Hepatocyte (in vitro differentiated cells): ENCODE data around the gene FBXL12. TPM values are rescaled to one million over a fixed set of nuclear protein-coding genes. Genes with fewer than 3 reads are reported as not detected.
A peak's percentile ranks its signal among the peaks of the same experiment; 100 is the strongest.

ENCODE experiments used
- DNase-seq: peaks from one replicate; pipeline ENCODE4 v3.0.0-alpha.2; 2016; ENCODE audit warnings: low spot score
- H2AFZ ChIP-seq: fragments of 200-600 bp; sonication (generic); 2 replicates; pipeline ENCODE4 v1.6.0; 2016; ENCODE audit warnings: antibody characterized with exemption, mild to moderate bottlenecking
- H3K27ac ChIP-seq: fragments of 200-600 bp; sonication (generic); 2 replicates; pipeline ENCODE4 v1.5.1; 2016; ENCODE audit warnings: mild to moderate bottlenecking
- H3K27me3 ChIP-seq: fragments of 200-600 bp; sonication (generic); 2 replicates; pipeline ENCODE4 v1.6.1; 2016
- H3K36me3 ChIP-seq: fragments of 200-600 bp; sonication (generic); replicated peaks from 2 replicates; pipeline ENCODE4 v1.5.1; 2016; ENCODE audit warnings: low read depth; ENCODE audit not compliant: insufficient read depth
- H3K4me1 ChIP-seq: fragments of 200-600 bp; sonication (generic); 2 replicates; pipeline ENCODE4 v1.5.1; 2016; ENCODE audit warnings: mild to moderate bottlenecking, moderate library complexity; ENCODE audit not compliant: insufficient read depth
- H3K4me2 ChIP-seq: fragments of 200-600 bp; sonication (generic); 2 replicates; pipeline ENCODE4 v1.6.0; 2016
- H3K4me3 ChIP-seq: fragments of 200-600 bp; sonication (generic); 2 replicates; pipeline ENCODE4 v1.5.1; 2016; ENCODE audit warnings: mild to moderate bottlenecking
- H3K79me2 ChIP-seq: fragments of 200-600 bp; sonication (generic); 2 replicates; pipeline ENCODE4 v1.6.0; 2017; ENCODE audit warnings: mild to moderate bottlenecking
- H3K9me2 ChIP-seq: fragments of 200-600 bp; sonication (generic); replicated peaks from 2 replicates; pipeline ENCODE4 v1.6.0; 2017; ENCODE audit warnings: mild to moderate bottlenecking; ENCODE audit not compliant: insufficient read depth
- H3K9me3 ChIP-seq: fragments of 200-600 bp; sonication (generic); 2 replicates; pipeline ENCODE4 v1.5.1; 2016; ENCODE audit warnings: low read depth, mild to moderate bottlenecking
- H4K20me1 ChIP-seq: fragments of 200-600 bp; sonication (generic); 2 replicates; pipeline ENCODE4 v1.6.0; 2016; ENCODE audit warnings: mild to moderate bottlenecking; ENCODE audit not compliant: insufficient read depth, poor library complexity, severe bottlenecking
- EZH2 ChIP-seq: fragments of 200-600 bp; sonication (generic); IDR thresholded peaks from 2 replicates; pipeline ENCODE4 v1.6.1; 2016; ENCODE audit warnings: antibody characterized with exemption, mild to moderate bottlenecking, borderline replicate concordance
- EZH2phosphoT487 ChIP-seq: fragments of 200-600 bp; sonication (generic); IDR thresholded peaks from one replicate; pipeline ENCODE4 v1.6.1; 2018; ENCODE audit warnings: antibody characterized with exemption, mild to moderate bottlenecking, low read depth, moderate library complexity; ENCODE audit not compliant: unreplicated experiment, severe bottlenecking
- WGBS: methylation state at CpG from one replicate; pipeline ENCODE4 v1.1.6; 2016; ENCODE audit warnings: low lambda C conversion rate; ENCODE audit errors: missing lambda C conversion rate; 5-methylcytosine and 5-hydroxymethylcytosine counted together
- polyA plus RNA-seq: library from polyadenylated mRNA; unstranded; fragments of >200 nt; fragmentation: Nextera tagmentation; extraction: Ambion mirVana; gene quantifications from 2 replicates; pipeline ENCODE4 v1.2.1, GENCODE V29; 2016
- total RNA-seq: library from RNA; depleted of rRNA; stranded (reverse); fragments of >200 nt; gene quantifications from 2 replicates; pipeline ENCODE4 v1.2.3, GENCODE V29; 2014
- TF ChIP-seq, protein P1 (sequence below): fragments of 200-600 bp; sonication (generic); IDR thresholded peaks from 2 replicates; pipeline ENCODE4 v1.5.1; 2016; ENCODE audit warnings: antibody characterized with exemption, mild to moderate bottlenecking; ENCODE audit not compliant: poor library complexity

Gene FBXL12, protein sequence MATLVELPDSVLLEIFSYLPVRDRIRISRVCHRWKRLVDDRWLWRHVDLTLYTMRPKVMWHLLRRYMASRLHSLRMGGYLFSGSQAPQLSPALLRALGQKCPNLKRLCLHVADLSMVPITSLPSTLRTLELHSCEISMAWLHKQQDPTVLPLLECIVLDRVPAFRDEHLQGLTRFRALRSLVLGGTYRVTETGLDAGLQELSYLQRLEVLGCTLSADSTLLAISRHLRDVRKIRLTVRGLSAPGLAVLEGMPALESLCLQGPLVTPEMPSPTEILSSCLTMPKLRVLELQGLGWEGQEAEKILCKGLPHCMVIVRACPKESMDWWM
- total RNA-seq (28.1 and 33.1 TPM in 2 replicates), polyA plus RNA-seq (42.3 and 44.4 TPM in 2 replicates)

DNA sequence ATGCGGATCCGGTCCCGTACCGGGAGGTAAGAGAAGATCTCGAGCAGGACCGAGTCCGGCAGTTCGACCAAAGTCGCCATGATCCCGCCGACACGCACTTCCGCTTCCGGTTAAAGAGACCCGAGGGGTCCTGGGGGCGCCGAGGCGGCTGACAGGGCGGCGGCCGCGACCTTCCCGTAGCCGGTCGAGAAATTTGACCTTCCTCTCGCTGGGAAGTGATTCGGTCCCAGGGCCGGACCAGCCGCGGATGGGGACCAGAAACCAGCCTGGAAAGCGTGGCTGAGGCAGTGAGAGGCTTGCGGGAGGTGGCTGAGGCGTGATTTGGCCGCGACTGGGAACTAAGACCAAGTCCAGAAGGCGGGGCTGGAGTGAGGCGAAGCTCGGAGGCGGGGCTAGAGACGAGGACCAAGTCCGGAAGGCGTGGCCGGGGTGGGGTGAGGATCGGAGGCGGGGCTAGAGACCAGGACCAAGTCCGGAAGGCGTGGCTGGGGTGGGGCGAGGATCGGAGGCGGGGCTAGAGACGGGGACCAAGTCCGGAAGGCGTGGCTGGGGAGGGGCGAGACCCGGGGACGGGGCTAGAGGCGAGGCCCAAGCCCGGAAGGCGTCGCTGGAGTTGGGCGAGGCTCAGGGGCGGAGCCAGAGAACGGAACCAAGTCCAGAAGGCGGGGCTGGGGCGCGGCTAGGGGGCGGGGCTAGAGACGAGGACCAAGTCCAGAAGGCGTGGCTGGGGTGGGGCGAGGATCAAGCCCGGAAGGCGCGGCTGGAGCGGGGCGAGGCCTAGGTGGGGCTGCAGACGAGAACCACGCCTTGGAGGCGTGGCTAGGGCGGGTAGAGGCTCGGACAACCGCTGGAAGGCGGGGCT is at the start of gene FBXL12:
Gene FBXL12 (minus strand): TSS at position 346 of the 862 bp plus-strand sequence. CDS start 266 bp downstream, at position 80.
- Histone ChIP-seq H3K27ac (peak within 1 kb of the TSS; percentile 98), H3K4me2 (peak within 1 kb of the TSS; percentile 91), H3K4me3 (peak within 1 kb of the TSS; percentile 50), H3K9me2 (no peaks in the 10 kb centered on the region), H2AFZ (peak within 1 kb of the TSS; percentile 39), H4K20me1 (peaks cover 8% of the 10 kb centered on the region), H3K9me3 (no peaks in the 10 kb centered on the region), H3K4me1 (no peaks in the 10 kb centered on the region), H3K27me3 (no peaks in the 10 kb centered on the region), H3K36me3 (no peaks in the 10 kb centered on the region), H3K79me2 (peaks cover 45% of the 10 kb centered on the region)
- TF ChIP-seq EZH2phosphoT487, result no peak
- TF ChIP-seq EZH2, result no peak
- TF ChIP-seq, protein P1, sequence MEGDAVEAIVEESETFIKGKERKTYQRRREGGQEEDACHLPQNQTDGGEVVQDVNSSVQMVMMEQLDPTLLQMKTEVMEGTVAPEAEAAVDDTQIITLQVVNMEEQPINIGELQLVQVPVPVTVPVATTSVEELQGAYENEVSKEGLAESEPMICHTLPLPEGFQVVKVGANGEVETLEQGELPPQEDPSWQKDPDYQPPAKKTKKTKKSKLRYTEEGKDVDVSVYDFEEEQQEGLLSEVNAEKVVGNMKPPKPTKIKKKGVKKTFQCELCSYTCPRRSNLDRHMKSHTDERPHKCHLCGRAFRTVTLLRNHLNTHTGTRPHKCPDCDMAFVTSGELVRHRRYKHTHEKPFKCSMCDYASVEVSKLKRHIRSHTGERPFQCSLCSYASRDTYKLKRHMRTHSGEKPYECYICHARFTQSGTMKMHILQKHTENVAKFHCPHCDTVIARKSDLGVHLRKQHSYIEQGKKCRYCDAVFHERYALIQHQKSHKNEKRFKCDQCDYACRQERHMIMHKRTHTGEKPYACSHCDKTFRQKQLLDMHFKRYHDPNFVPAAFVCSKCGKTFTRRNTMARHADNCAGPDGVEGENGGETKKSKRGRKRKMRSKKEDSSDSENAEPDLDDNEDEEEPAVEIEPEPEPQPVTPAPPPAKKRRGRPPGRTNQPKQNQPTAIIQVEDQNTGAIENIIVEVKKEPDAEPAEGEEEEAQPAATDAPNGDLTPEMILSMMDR, result no peak
- peak; percentile 100 for DNase-seq
- WGBS, result under 1% methylated on average over 49 of the region's 82 CpGs

- H3K27ac ChIP-seq, result no peak overlapping the region
- no peaks in the 10 kb centered on the region for H3K27me3 ChIP-seq
These were observed 47.0 kb upstream of the FBXL12 start for GRCh38 chr19:9865732-9866501.

GRCh38 chr19:9863759-9864158 is 44.9 kb upstream of the FBXL12 start:
- no peak overlapping the region for H3K4me3 ChIP-seq
- H3K9me3 ChIP-seq, result no peaks in the 10 kb centered on the region
- no peak for TF ChIP-seq EZH2
- TF ChIP-seq, protein P1, result no peak
- TF ChIP-seq EZH2phosphoT487, result no peak
- no peak overlapping the region for H3K4me2 ChIP-seq
- H3K27me3 ChIP-seq, result no peaks in the 10 kb centered on the region
- WGBS, result 93% methylated on average over 5 of the region's 5 CpGs
- no peaks in the 10 kb centered on the region for H4K20me1 ChIP-seq
- H3K79me2 ChIP-seq, result no peaks in the 10 kb centered on the region
- H3K36me3 ChIP-seq, result no peaks in the 10 kb centered on the region
- no peak overlapping the region for H3K27ac ChIP-seq
- no peak for DNase-seq
- H3K9me2 ChIP-seq, result no peaks in the 10 kb centered on the region
- H3K4me1 ChIP-seq, result no peaks in the 10 kb centered on the region
- no peak overlapping the region for H2AFZ ChIP-seq

More at GRCh38 chr19:9865732-9866501, 47.0 kb upstream of the FBXL12 start:
- Histone ChIP-seq H3K4me2 (no peak overlapping the region), H2AFZ (no peak overlapping the region), H3K9me3 (no peaks in the 10 kb centered on the region), H3K36me3 (no peaks in the 10 kb centered on the region), H3K79me2 (no peaks in the 10 kb centered on the region), H3K4me1 (no peaks in the 10 kb centered on the region), H4K20me1 (no peaks in the 10 kb centered on the region), H3K9me2 (no peaks in the 10 kb centered on the region), H3K4me3 (no peak overlapping the region)
- no peak for DNase-seq
- TF ChIP-seq, protein P1, result no peak
- WGBS, result 92% methylated on average over 15 of the region's 16 CpGs
